T-helper 2 cell treated with Interferon-gamma antibody and Interleukin-4, amounts not matched to agents 100 ng/mL and 5 ng/mL, for 36 hours (primary cell): Measurements from ENCODE around the gene TEX261. TPM values are rescaled to one million over a fixed set of nuclear protein-coding genes. Genes with fewer than 3 reads are reported as not detected.

ENCODE experiments used
- intact Hi-C: fragments of 100-400 bp; cut with micrococcal nuclease; formaldehyde crosslinking; loops from one replicate; pipeline ENCODE4 v1.15.1; 2023
- total RNA-seq: library from RNA; stranded (reverse); gene quantifications from 2 replicates; pipeline ENCODE4 v1.2.3, GENCODE V29; 2022

Gene TEX261
- total RNA-seq, 1 donor from 2014 or later: 49.5 TPM

GRCh38 chr2:70983506-70984227 lies 11.0 kb downstream of the TEX261 start:
- intact Hi-C loops: loop anchor here (2.0 kb wide), 1 partner anchor 17 kb away; no protein-coding TSS in a partner anchor

- intact Hi-C loops: no loop called here
These were observed 11.7 kb downstream of the TEX261 start for GRCh38 chr2:70982971-70983370.

GRCh38 chr2:70981866-70982810 lies 12.5 kb downstream of the TEX261 start:
- intact Hi-C loops: no loop called here

- intact Hi-C loops: no loop called here
These were observed 13.3 kb downstream of the TEX261 start for GRCh38 chr2:70981421-70981820.

GRCh38 chr2:70979626-70980025 lies 15.0 kb downstream of the TEX261 start:
- intact Hi-C loops: no loop called here

- intact Hi-C loops: no loop called here
These were observed 15.5 kb downstream of the TEX261 start for GRCh38 chr2:70979180-70979488.

GRCh38 chr2:70978341-70979179 lies 16.1 kb downstream of the TEX261 start, which contains the start of gene ANKRD53:
TSS of gene ANKRD53 (plus strand) at chr2:70978630. CDS start at chr2:70978646, 16 bp downstream.
- intact Hi-C loops: no loop called here

GRCh38 chr2:70977605-70978205 lies 17.0 kb downstream of the TEX261 start:
- intact Hi-C loops: loop anchor here (1.0 to 2.0 kb wide), 3 partner anchors 12 to 91 kb away; partner anchors contain the start of genes NAGK and TEX261

GRCh38 chr2:70975237-70975636 lies 19.4 kb downstream of the TEX261 start:
- intact Hi-C loops: no loop called here

GRCh38 chr2:70974592-70974991 lies 20.1 kb downstream of the TEX261 start:
- intact Hi-C loops: no loop called here

- intact Hi-C loops: no loop called here
These were observed 27.5 kb downstream of the TEX261 start for GRCh38 chr2:70967189-70967588.

- intact Hi-C loops: no loop called here
These were observed 28.0 kb downstream of the TEX261 start for GRCh38 chr2:70966681-70967080.

GRCh38 chr2:70965506-70965905 lies 29.2 kb downstream of the TEX261 start:
- intact Hi-C loops: loop anchor here (1.0 to 2.0 kb wide), 2 partner anchors 12 to 29 kb away; partner anchors contain the start of gene TEX261

- intact Hi-C loops: loop anchor here (1.0 to 2.0 kb wide), 2 partner anchors 13 to 30 kb away; partner anchors contain the start of gene TEX261
These were observed 29.9 kb downstream of the TEX261 start for GRCh38 chr2:70964596-70965386.

GRCh38 chr2:70964133-70964532 lies 30.5 kb downstream of the TEX261 start:
- intact Hi-C loops: loop anchor here (2.0 kb wide), 1 partner anchor 31 kb away; the partner anchor contains the start of gene TEX261

- intact Hi-C loops: no loop called here
These were observed 31.5 kb downstream of the TEX261 start for GRCh38 chr2:70962885-70963878.

- intact Hi-C loops: no loop called here
These were observed 32.3 kb downstream of the TEX261 start for GRCh38 chr2:70962211-70962884.

- intact Hi-C loops: no loop called here
These were observed 33.1 kb downstream of the TEX261 start for GRCh38 chr2:70961648-70961994.
